GM18502 (cell line): Measurements from ENCODE around the gene RASSF7.
A peak's percentile ranks its signal among the peaks of the same experiment; 100 is the strongest.

Experiments used
- ATAC-seq: cut with Tn5 transposase; IDR thresholded peaks from one replicate; pipeline ENCODE4 v1.9.1; 2021; ENCODE audit warnings: mild to moderate bottlenecking; ENCODE audit not compliant: unreplicated experiment, poor library complexity

The RASSF7 gene

DNA sequence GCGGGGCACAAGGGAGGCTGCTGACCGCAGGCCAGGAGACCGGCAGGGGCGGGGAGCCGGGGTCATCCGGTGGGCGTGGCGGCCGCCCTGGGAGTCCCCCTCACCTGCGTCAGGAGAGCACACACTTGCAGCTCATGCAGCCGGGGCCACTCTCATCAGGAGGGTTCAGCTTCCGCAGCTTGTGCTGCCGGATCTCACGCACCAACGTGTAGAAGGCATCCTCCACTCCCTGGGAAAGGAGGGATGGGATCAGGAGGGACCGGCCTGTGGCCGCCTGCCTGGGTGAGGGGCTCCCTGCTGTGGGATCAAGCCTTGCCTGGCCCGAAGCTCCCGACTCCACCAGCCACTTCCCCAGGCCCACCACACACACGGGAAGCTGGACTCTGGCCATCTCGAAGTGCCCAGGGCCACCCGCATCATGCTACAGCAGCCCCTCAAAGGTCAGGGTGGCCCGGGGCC lies 28.2 kb upstream of the RASSF7 start:
- ATAC-seq: no peak

DNA sequence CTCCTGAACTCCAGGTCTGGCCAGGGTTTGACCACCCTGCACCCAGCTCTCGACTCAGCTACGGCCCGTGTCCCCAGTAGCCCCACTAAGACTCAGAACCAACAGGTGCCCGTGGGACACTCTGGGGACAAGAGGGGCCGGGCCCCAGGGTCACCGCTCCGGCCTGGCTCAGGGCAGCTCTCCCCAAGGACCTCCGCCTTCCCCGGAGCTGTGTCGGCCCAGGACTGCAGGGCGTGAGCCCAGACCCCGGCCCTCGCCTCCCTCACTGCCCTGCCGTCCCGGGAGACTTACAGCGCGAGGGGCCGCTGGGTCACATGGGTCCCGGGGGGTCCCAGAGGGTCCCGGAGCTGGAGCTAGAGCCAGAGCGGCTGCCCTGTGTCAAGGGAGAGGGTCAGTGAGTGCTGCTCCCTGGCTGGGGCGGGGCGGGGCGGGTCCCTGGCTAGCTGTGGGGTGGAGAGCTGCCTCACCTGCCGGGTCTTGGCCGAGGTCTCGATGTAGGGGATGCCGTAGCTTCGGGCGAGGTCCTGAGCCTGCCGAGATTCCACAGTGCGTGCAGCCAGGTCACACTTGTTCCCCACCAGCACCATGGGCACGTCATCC lies 27.7 kb upstream of the RASSF7 start:
- ATAC-seq: no peak

DNA sequence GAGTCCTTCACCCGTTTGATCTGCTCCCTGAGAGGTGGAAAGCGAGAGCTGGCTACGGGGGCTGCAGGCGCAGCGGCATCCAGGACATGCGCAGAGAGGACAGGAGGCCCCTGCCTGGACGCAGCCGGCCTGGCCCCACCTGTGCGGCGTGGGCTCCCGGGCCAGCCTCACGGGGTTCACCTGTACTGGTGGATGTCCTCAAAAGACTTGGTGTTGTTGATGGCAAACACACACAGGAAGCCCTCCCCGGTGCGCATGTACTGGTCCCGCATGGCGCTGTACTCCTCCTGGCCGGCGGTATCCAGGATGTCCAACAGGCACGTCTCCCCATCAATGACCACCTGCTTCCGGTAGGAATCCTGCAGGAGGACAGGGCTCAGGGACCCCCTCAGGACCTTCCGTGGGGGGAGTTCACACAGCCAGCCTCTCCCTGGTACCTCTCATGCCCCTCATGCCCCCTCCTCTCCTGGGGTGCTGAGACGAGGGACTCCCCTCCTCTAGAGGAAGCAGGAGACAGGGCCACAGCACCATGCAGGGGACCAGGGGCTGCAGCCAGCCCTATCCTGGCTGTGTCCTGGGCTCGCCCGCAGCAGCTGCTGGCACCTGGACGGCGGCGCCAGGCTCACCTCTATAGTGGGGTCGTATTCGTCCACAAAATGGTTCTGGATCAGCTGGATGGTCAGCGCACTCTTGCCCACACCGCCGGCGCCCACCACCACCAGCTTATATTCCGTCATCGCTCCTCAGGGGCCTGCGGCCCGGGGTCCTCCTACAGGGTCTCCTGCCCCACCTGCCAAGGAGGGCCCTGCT lies 27.0 kb upstream of the RASSF7 start:
- no peak for ATAC-seq

DNA sequence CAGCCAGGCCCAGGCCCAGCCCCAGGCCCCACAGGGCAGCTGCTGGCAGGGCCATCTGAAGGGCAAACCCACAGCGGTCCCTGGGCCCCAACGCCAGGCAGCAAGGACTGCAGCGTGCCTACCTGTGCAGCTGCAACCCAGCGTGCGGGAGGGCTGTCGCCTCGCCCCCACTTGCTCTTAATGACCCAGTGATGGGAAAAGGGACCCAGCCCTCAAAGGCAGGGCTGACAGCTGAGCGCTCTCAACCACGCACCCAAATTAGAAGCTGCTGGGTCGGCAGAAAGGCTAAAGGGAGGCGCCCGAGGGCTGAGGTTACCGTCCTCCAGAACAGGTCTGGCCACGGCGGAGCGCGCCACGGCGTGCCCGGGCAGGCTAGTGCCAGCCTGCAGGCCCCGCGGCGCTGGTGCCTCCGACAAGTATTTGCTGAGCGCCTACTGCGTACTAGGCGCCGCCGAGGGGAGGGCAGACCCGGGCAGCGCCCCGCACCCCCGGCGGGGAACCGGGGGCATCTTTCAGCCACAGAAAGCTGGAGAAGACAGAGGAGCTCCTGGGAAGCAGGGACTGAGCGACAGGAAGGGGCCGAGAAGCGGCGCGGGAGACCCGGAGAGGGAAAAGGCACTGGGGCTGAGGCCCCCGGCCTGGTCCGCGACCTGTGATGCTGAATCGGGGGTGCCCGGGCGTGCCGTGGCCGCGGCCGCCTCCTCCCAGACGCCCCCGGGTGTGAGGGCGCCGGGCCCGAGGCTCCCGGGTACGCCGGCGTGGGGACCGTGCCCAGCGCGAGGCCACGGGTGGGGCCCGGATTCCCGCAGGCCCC lies 26.2 kb upstream of the RASSF7 start:
- peak; percentile 6 for ATAC-seq

DNA sequence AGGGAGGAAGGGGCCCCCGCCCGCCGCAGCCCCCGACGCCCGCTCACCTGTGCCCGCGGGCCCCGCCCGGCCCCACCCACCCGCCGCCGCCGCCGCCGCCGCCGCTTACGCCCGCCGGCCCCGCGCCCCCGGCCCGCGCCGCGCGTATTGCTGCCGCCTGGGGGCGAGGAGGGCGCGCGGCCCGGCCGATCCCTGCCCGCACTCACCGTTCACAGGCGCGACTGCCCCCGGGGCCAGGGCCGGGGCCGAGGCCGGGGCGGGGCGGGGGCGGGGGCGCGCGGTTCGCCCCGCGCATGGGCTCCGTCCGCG lies 25.6 kb upstream of the RASSF7 start:
- peak; percentile 17 for ATAC-seq

DNA sequence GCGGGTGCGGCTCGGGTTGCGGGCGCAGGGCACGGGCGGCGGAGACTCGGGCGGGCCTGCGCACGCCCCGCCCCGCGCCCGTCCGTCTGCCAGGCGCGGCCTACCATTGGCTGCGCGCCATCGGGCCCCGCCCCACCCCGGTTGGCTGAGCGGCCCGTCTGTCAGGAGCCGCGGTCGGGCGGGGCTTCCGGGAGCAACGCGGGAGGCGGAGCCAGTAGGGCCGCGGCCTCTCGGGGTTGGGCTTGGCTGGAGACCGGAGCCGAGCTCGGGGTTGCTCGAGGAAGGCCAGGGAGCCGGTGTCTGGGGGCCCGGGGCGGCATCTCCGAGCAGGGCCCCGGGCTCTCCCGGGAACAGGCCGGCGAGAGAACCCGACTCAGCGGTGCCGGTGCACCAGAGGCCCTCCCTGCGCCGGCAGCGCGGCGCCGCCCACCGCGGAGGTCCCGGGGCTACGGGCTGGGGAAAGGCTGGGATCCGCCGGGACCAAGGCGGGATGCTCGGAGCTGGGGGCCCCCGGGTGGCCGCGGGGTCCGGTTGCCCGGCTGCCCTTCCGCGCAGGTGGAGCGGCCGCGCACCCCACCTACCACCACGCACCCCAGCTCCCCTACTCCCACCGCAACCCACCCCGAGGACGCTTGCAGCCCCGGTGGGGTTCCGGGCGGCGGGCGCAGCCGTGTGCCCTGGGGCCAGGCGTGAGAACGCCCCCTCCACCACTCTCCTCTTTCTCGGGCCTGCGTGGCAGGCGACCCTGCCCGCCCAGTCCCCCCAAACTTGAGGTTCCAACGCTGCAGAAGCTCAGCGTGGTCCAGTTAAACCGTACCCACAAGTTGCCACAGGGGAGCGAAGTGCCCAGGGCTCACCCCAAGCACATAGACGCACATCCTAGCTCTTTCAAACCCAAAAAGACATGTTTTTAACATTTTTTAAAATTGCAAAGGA lies 25.0 kb upstream of the RASSF7 start, which contains the start of gene HRAS:
Gene HRAS, minus strand, starts transcription at position 58 of the 936 bp plus-strand sequence.
- peak; percentile 70 for ATAC-seq

DNA sequence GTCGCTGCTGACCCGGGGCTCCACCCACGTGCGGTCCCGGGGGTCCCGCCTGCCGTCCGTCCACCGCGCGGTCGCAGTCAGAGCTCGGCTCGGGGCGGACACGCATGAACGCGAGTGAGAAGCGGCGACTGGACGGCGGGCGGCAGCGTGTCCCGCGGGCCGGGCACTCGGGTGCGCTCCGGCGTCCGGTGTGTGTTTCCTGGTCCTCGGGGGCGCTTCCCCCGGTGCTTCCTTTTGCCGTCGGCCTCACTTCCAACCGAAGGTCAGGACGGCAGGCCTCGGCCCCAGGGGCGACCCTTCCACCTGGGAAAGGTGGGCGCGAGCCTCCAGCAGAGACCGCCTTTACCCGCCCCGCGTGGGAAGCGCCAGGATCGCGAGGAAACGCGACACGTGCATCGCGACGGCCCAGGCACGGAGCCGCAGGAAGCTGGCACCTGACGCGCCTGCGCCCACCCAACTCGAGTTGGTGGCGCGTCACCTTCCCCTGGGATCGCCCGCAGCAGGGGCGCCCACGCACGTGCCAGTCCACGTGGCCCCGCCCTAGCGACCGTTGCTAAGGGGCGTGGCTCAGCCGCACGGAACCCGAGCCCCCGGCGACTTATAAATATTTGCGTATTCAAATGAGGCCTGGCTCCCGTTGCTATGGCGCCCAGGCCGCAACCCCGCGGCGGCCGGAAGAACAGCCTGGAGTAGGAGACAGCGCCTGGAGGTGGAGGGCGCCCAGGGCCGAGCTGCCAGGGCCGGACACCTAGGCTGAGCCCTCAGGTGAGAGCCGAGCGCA lies 23.7 kb upstream of the RASSF7 start, which contains the start of gene LRRC56:
Gene LRRC56, plus strand, starts transcription at position 687 of the 781 bp plus-strand sequence. CDS start 3,158 bp downstream, outside the sequence.
- peak; percentile 55 for ATAC-seq

DNA sequence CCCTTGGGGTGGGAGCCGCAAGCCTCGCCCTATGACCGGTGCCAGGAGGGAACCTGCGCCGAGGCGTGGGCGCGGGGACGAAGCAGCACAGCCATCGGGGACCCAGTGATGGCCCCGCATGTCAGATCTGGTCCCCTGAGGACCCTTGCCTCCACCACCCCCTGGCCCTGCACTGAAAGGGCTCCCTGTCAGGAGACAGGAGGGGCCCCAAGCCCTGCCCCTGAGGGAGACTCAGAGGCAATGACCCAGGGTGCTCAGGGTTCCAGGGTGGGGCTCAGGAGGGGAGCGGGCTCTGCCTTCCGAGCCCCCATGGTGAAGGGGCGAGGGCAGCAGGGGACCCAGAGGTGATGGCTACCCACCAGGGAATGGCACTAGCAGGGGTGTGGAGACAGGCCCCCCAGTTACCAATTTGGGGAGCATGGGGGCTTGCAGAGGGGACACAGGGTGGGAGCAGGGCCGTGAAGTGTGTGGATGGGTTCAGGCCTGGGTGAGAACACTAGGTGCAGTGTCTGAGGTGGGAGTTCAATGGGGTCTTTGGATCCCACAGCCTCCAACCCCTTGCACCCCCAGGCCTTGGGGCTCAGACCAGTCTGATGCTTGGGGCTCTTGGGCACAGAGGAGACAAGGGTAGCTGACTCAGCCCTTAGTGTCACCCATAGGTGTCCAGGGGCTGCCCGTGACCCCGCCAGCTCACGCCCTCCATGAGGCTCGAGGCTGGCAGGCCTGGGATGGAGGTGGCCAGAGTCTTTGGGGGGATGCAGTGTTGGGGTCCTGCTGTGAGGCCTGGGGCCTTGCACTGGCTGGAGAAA lies 22.9 kb upstream of the RASSF7 start:
- ATAC-seq: no peak

DNA sequence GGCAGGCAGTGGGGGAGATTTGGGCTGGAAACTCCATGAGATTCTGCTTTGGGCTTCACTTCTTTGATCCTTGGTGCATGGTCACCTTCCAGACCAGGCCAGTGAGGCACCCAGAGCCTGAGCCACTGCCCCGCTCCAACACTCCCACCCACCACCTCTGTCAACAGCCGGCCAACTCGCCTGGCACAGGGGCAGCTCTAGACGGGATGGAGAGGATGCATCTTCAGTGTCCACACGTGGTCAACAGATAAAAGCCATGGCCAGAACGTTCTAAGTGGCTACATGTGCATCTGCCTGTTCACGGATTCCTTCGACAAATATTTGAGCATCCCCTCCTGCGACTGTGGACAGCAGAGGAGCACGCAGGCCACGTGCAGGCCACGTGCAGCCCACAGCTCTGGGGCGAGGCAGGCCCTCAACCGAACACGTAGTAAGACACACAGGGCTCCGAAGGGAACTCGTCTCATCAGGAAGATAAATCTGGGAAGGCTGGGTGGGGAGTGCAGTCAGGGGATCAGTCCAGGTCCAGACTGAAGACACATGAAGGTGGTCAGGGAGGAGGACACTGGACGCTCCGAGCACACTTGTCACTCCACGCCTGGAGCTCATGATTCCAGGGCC lies 22.2 kb upstream of the RASSF7 start:
- no peak for ATAC-seq

DNA sequence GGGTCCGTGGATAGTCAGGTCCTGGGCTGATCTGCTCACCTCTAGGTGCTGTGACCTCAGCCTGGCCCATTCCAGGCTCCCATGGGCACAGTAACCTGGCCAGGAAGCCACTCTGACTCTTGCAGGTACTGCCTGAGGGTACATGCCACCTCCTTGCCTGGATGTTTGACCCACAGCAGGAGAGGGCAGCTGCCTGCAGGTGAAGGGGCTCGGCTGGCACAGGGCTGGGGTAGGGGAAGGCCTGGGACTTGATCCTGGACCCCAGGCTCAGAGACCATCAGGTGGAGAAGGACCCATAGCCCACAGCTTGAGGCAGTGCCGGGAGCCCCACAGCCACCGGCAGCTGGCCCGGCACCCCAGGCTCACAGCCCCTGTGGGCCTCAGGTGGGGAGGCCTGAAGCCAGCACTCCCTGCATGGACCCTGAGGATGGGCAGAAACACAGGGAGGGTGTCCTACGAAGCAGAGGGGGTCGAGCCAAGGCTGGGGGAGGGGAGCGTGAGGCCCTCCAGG lies 20.7 kb upstream of the RASSF7 start:
- ATAC-seq: no peak

DNA sequence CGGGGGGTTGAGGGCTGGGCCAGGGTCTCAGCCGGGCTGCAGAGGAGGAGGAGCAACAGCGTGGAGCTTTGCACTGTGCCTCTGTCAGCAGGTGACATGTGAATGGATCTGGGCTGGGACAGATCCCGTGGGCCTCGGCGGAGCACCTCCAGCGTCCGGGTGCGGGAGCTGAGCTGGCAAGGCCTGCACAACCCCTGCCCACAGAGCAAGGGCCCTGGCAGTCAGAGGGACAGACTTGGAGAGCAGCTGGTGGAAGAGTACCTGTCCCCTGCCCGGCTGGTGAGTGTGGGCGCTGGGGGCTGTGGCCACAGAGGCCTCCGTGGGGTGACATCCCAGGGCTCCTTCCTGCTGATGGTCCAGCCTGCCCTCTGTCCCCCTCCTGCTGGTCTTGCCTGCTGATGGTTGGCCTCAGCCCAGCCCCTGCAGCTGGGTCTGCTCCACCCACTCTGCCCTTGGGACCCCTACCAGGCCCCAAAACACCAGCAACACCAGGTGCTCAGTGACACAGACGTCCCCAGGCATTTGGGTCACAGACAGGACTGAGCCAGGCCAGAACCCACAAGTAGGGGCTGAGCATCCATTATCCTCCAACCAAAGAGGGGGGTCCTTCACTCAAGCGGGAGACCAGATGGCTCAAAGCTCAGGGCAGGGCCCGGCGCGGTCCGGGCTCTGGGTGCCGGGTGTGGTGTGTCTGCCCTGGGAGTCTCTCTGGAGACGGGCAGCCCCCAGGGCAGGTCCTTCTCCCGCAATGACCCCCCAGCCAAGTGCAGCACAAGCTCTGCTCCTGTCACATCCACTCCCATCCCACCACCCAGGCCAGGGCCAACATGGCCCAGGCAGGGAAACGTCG lies 20.0 kb upstream of the RASSF7 start:
- no peak for ATAC-seq

DNA sequence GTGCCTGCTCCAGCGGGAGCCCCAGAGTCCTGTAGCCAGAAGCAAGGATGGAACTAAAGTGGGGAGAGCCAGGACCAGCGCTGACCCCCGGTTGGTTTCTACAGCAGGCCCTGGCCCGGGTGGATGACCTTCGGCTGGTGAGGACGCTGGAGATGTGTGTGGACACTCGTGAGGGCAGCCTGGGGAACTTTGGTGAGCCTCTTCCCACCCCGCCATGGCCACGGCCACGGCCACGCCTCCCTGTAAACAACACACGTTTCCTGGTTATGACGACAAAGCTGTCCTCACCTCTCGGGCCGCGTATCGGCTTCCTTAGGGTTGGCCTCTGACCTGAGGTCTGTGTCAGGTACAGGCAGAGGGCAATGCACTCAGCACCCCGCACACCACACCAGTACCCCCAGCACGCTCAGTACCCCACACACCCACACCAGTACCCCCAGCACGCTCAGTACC lies 19.3 kb upstream of the RASSF7 start:
- ATAC-seq: no peak

DNA sequence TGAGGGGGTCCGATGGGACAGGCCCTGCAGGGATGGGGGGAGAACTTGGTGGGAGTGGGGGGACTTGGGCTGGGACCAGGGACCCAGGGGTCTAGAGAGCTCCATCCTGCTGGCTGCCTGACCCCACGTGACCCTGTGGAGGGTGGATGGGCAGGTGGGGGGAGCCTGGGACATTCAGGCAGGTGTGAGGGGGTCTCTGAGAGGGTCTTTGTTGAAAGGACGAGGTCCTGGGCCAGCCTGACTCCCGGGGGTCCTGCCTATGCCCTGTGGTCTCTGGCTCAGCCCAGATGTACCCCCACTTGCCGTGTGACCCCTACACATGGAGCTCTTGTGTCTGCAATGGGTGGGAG lies 16.0 kb upstream of the RASSF7 start:
- no peak for ATAC-seq

DNA sequence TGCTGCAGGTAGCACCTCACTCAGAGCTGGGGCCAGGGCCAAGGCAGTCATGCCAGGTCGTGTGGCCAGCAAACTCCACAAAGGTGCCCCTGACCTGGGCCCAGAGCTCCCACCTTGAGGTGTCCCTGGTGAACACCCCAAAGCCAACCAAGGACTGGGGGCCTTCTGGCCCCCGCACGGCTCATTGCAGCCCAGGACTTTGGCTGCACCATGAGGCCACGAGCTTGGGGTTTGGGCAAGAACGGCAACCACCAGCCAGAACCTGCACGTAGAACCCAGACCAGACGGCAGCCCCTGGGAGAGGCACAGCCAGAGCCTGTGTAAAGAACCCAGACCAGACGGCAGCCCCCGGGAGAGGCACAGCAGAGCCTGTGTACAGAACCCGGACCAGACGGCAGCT lies 15.6 kb upstream of the RASSF7 start:
- ATAC-seq: no peak

DNA sequence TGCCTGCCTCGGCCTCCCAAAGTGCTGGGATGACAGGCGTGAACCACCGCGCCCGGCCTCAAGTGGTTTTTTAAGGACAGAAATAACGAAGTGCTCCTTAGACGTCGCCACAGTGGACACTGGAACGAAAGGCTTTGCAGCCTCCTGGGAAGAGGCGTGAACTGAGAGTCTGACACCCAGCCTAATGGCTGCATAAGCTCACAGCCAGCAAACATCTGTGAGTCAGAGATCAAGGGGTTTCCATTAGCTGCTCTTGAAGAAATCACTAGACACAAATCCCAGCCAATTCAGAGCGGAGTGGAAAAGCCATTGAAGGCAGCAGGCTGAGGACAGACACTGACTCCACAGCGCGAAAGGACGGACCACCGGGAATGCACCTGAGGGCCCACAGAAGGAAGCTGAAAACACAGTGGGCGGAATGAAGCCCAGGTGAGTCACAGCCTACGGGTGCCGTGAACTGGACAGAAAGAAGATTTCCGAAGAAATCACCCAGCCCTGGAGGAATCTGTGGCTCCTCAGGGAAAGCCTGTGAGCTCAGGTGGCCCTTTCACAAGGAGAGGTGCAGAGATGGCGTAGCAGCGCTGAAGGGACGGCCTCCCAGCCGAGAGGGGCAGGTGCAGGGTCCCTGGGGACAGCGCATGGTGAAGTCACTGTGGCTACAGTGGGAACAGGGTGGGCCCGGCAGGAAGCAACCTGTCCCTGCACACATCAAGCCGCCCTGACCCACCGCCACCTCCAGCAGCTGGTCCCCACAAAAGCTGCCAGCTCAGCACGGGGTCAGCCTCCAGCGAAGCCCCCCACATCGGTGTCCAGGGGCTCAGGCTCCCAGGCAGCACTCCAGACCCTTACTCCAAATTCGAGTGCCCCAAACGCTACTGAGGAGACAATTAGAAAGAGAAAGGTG lies 11.8 kb upstream of the RASSF7 start:
- ATAC-seq: no peak
